ENCODE results near the gene CIITA.

GRCh38 chr16:10851512-10851911 is 25.5 kb upstream of the CIITA start:
- no peak for TF ChIP-seq POLR2AphosphoS5 (IDR thresholded peaks at IDR 0.05)
- TF ChIP-seq, protein P1, sequence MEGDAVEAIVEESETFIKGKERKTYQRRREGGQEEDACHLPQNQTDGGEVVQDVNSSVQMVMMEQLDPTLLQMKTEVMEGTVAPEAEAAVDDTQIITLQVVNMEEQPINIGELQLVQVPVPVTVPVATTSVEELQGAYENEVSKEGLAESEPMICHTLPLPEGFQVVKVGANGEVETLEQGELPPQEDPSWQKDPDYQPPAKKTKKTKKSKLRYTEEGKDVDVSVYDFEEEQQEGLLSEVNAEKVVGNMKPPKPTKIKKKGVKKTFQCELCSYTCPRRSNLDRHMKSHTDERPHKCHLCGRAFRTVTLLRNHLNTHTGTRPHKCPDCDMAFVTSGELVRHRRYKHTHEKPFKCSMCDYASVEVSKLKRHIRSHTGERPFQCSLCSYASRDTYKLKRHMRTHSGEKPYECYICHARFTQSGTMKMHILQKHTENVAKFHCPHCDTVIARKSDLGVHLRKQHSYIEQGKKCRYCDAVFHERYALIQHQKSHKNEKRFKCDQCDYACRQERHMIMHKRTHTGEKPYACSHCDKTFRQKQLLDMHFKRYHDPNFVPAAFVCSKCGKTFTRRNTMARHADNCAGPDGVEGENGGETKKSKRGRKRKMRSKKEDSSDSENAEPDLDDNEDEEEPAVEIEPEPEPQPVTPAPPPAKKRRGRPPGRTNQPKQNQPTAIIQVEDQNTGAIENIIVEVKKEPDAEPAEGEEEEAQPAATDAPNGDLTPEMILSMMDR (IDR thresholded peaks at IDR 0.05), result no peak
- TF ChIP-seq POLR2A (IDR thresholded peaks at IDR 0.05), result no peak
